Measurements from ENCODE around the gene ZNF483. TPM values are rescaled to one million over a fixed set of nuclear protein-coding genes. Genes with fewer than 3 reads are reported as not detected.

Gene ZNF483
- total RNA-seq, 4 donors from 2014 or later: 1.6 to 5.1 (median 3.7) TPM

- TF ChIP-seq, protein P1, sequence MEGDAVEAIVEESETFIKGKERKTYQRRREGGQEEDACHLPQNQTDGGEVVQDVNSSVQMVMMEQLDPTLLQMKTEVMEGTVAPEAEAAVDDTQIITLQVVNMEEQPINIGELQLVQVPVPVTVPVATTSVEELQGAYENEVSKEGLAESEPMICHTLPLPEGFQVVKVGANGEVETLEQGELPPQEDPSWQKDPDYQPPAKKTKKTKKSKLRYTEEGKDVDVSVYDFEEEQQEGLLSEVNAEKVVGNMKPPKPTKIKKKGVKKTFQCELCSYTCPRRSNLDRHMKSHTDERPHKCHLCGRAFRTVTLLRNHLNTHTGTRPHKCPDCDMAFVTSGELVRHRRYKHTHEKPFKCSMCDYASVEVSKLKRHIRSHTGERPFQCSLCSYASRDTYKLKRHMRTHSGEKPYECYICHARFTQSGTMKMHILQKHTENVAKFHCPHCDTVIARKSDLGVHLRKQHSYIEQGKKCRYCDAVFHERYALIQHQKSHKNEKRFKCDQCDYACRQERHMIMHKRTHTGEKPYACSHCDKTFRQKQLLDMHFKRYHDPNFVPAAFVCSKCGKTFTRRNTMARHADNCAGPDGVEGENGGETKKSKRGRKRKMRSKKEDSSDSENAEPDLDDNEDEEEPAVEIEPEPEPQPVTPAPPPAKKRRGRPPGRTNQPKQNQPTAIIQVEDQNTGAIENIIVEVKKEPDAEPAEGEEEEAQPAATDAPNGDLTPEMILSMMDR (IDR thresholded peaks at IDR 0.05; ENCODE audit: low read depth): no peak
Observed at GRCh38 chr9:111597852-111598732, 73.1 kb downstream of the ZNF483 start.

DNA sequence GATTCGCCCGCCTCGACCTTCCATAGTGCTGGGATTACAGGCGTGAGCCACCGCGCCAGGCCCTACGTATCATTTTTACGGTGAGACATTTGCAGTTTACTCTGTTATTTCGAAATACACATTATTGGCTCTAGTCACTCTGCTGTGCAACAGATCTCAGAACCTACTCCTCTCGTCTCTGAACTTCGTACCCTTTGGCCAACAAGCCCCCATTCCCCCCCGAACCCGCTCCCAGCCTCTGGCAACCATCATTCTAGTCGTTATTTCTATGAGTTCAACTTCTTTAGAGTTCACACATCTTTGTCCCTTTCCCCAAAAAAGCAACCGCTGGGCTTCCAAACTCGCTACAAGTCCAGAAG is 73.7 kb downstream of the ZNF483 start:
- TF ChIP-seq, protein P1 (IDR thresholded peaks at IDR 0.05; ENCODE audit: low read depth): no peak

GRCh38 chr9:111599092-111599954 is 74.3 kb downstream of the ZNF483 start, which contains the start of gene PTGR1:
TSS of gene PTGR1 (minus strand) at chr9:111599647. CDS start at chr9:111597422, 2,225 bp downstream.
- TF ChIP-seq, protein P1 (IDR thresholded peaks at IDR 0.05; ENCODE audit: low read depth): no peak

GRCh38 chr9:111599955-111600343 is 75.0 kb downstream of the ZNF483 start:
- TF ChIP-seq, protein P1 (IDR thresholded peaks at IDR 0.05; ENCODE audit: low read depth): no peak

GRCh38 chr9:111601237-111602018 is 76.4 kb downstream of the ZNF483 start:
- TF ChIP-seq, protein P1 (IDR thresholded peaks at IDR 0.05; ENCODE audit: low read depth): no peak

DNA sequence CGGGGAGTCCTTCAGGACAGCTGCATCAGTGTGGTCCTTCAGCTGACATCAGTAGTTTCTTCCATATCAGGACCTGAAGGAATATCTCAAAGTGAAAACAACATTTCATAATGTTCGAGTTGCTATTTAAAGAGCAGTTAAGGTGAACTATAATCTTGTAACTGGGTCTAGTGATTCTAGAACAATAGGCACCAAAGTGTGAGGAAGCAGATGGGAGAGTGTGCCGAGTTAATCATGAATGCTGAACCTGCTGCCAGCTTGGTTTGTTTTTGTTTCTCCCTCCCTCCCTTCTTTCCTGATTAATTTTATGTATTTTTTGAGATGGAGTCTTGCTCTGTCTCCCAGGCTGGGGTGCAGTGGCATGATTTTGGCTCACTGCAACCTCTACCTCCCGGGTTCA is 78.1 kb downstream of the ZNF483 start:
- TF ChIP-seq, protein P1 (IDR thresholded peaks at IDR 0.05; ENCODE audit: low read depth): no peak
